Cardiac muscle cell (in vitro differentiated cells and primary cell): ENCODE measurements around the gene GALNT2. TPM values are rescaled to one million over a fixed set of nuclear protein-coding genes. Genes with fewer than 3 reads are reported as not detected.

Experiments used
- DNase-seq, 2 donors: peaks; one replicate each; pipeline versions ENCODE4 v3.0.0 to v3.0.0-alpha.2; 2010 to 2017; ENCODE audit warnings: low read depth in 1 of 2, low spot score in 1 of 2
- H3K27ac ChIP-seq: fragments of 200-600 bp; sonication (generic); 2 replicates; pipeline ENCODE4 v1.5.1; 2016
- H3K27me3 ChIP-seq: fragments of 200-600 bp; sonication (generic); 2 replicates; pipeline ENCODE4 v1.6.0; 2016; ENCODE audit warnings: control low read depth
- H3K36me3 ChIP-seq: fragments of 200-600 bp; sonication (generic); 2 replicates; pipeline ENCODE4 v1.5.1; 2016; ENCODE audit warnings: control low read depth
- H3K4me1 ChIP-seq: fragments of 200-600 bp; sonication (generic); 2 replicates; pipeline ENCODE4 v1.8.1; 2017; ENCODE audit warnings: low read depth, mild to moderate bottlenecking, mixed run types
- H3K4me3 ChIP-seq: fragments of 200-600 bp; sonication (generic); 2 replicates; pipeline ENCODE4 v1.5.1; 2016; ENCODE audit warnings: mild to moderate bottlenecking
- H3K9me3 ChIP-seq: fragments of 200-600 bp; sonication (generic); 2 replicates; pipeline ENCODE4 v1.5.1; 2017; ENCODE audit warnings: low read depth, mild to moderate bottlenecking, control low read depth
- polyA plus RNA-seq: library from polyadenylated mRNA; unstranded; fragments of >200 nt; fragmentation: Nextera tagmentation; extraction: Ambion mirVana; gene quantifications from 2 replicates; pipeline ENCODE4 v1.2.1, GENCODE V29; 2016
- total RNA-seq: library from RNA; depleted of rRNA; stranded (reverse); fragments of >200 nt; gene quantifications from 2 replicates; pipeline ENCODE4 v1.2.3, GENCODE V29; 2016
- TF ChIP-seq, protein P1 (sequence below): IDR thresholded peaks from 2 replicates; pipeline ENCODE4 v1.5.1; 2012; ENCODE audit warnings: low read depth, mild to moderate bottlenecking, low read length

GALNT2 gene
- total and polyA plus RNA-seq, 2 experiments from 2014 or later = 71.4 to 92.1 TPM

DNA sequence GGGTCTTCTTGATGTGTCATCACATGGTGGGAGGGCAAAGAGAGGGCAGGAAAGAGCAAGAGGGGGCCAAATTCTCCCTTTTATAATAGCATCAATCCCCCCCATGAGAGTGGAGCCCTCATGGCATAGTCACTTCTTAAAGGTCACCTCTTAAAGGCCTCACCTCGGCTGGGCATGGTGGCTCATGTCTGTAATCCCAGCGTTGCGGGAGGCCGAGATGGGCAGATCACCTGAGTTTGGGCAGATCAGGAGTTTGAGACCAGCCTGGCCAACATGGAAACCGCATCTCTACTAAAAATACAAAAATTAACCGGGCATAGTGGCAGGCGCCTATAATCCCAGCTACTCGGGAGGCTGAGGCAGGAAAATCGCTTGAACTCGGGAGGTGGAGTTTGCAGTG is 189.0 kb downstream of the GALNT2 start:
- H3K4me3 ChIP-seq = no peak overlapping the region

DNA sequence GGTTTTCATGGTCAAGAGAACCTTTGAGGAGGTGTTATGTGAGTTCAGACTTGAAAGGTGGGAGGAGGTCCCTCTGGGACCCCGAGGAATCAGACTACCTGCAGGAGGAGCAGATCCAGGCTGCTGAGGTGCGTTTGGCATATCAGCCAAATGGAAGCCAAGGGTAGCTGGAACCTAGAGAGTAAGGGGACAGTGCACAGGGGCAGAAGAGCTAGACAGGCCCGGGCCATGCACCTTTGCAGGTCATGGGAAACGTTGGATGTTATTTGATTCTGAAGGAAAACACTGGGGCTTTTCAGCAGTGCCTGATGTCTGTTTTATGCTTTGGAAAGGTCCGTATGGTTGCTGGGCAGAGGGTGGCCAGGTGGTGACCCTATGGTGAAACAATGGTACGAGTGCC is 189.9 kb downstream of the GALNT2 start:
- peaks cover 3% of the 10 kb centered on the region for H3K36me3 ChIP-seq
- TF ChIP-seq, protein P1, sequence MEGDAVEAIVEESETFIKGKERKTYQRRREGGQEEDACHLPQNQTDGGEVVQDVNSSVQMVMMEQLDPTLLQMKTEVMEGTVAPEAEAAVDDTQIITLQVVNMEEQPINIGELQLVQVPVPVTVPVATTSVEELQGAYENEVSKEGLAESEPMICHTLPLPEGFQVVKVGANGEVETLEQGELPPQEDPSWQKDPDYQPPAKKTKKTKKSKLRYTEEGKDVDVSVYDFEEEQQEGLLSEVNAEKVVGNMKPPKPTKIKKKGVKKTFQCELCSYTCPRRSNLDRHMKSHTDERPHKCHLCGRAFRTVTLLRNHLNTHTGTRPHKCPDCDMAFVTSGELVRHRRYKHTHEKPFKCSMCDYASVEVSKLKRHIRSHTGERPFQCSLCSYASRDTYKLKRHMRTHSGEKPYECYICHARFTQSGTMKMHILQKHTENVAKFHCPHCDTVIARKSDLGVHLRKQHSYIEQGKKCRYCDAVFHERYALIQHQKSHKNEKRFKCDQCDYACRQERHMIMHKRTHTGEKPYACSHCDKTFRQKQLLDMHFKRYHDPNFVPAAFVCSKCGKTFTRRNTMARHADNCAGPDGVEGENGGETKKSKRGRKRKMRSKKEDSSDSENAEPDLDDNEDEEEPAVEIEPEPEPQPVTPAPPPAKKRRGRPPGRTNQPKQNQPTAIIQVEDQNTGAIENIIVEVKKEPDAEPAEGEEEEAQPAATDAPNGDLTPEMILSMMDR = no peak
- no peaks in the 10 kb centered on the region for H3K27me3 ChIP-seq
- DNase-seq = no peak
- H3K4me1 ChIP-seq = peaks cover 17% of the 10 kb centered on the region
- no peak overlapping the region for H3K27ac ChIP-seq
- H3K9me3 ChIP-seq = no peaks in the 10 kb centered on the region
- H3K4me3 ChIP-seq = no peak overlapping the region

More for the DNA sequence above, 189.0 kb downstream of the GALNT2 start:
- Histone ChIP-seq H3K27ac (no peak overlapping the region), H3K27me3 (no peaks in the 10 kb centered on the region), H3K4me1 (peaks cover 12% of the 10 kb centered on the region), H3K9me3 (no peaks in the 10 kb centered on the region), H3K36me3 (peaks cover 3% of the 10 kb centered on the region)
- DNase-seq = no peak
- TF ChIP-seq, protein P1 = no peak

DNA sequence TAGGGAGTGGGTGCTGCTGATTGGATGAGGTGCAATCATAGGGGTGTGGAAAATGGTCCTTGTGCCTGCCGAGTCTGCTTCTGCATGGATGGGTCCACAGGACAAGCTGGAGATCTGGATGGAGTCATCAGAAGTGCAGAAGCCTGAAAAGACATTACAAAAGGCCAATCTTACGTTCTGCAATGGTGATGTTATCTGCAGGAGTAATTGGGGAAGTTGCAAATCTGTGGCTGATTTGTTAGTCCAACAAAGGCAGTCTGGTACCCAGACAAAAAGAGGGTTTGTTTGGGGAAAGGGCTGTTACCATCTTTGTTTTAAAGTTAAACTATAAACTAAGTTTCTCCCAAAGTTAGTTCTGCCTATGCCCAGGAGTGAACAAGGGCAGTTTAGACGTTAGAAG is 192.6 kb downstream of the GALNT2 start:
- Histone ChIP-seq H3K27me3 (no peaks in the 10 kb centered on the region), H3K4me3 (no peak overlapping the region), H3K36me3 (peaks cover 3% of the 10 kb centered on the region), H3K27ac (no peak overlapping the region), H3K4me1 (peaks cover 35% of the 10 kb centered on the region), H3K9me3 (no peaks in the 10 kb centered on the region)
- TF ChIP-seq, protein P1 = no peak
- DNase-seq = no peak

DNA sequence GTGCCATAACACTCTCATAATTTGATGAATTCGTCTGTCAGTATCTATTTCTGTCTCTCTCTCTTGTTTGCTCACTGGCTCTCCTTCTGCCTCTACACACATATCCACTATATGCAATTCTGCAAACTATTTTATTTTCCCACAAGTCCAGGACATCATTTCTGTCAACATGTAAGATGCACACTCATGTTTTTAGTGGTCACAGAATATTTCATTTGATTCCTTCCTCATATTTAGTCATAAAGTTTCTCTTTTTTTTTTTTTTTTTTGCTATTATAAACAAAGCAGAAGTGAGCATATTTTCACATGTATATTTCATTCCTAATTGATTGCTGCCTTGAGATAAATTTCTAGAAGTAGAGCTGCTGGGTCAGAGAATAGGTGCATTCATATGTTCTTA is 193.8 kb downstream of the GALNT2 start:
- TF ChIP-seq, protein P1 = no peak
- H3K27ac ChIP-seq = no peak overlapping the region
- H3K4me1 ChIP-seq = peaks cover 35% of the 10 kb centered on the region
- no peaks in the 10 kb centered on the region for H3K9me3 ChIP-seq
- H3K4me3 ChIP-seq = no peak overlapping the region
- no peak for DNase-seq
- H3K36me3 ChIP-seq = no peaks in the 10 kb centered on the region
- no peaks in the 10 kb centered on the region for H3K27me3 ChIP-seq

DNA sequence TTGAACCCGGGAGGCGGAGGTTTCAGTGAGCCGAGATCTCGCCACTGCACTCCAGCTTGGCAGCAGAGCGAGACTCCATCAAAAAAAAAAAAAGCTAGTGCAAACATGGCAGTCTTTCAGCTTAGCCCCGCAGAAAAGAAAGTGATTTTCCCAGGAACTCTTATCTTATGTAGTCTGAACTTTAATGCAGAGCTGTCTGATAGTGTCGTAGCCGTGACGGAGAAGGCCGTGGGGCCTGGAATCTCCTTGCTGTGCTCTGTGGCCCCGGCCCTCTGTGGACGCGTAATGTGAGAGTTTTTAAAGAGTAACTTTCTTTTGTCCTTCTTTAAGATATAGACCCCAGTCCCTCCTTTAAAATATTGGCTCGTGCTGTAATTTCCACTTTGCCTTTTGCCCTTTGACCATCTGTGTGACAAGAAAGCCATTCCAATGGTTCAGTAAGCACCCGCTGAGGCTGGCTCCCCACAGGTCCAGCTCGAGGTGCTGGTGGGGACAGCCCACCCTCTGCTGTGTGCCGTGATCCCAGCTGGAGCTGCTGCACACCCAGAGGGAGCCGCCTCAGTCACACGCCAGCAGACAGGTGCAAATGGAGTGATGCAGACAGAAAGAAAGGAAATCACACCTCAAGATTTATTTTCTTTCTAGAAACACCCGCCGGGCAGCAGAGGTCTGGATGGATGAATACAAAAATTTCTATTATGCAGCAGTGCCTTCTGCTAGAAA is 195.1 kb downstream of the GALNT2 start:
- no peaks in the 10 kb centered on the region for H3K27me3 ChIP-seq
- H3K27ac ChIP-seq = peak overlapping the region; percentile 81
- no peak for DNase-seq
- TF ChIP-seq, protein P1 = no peak
- no peak overlapping the region for H3K4me3 ChIP-seq
- no peaks in the 10 kb centered on the region for H3K36me3 ChIP-seq
- peaks cover 31% of the 10 kb centered on the region for H3K4me1 ChIP-seq
- H3K9me3 ChIP-seq = no peaks in the 10 kb centered on the region
